Measurements from ENCODE around the gene FAM170B. TPM values are rescaled to one million over a fixed set of nuclear protein-coding genes. Genes with fewer than 3 reads are reported as not detected.

FAM170B gene
- total RNA-seq, 1 donor from 2014 or later, result not detected

GRCh38 chr10:49091450-49092210 lies 42.2 kb downstream of the FAM170B start:
- intact Hi-C loops (cut with DNase I), result no loop called here
- DNase-seq (ENCODE audit: missing footprints), result no peak
- ATAC-seq, result no peak

GRCh38 chr10:49090696-49091380 lies 43.0 kb downstream of the FAM170B start:
- DNase-seq (ENCODE audit: missing footprints) (peak; percentile 57), ATAC-seq (no peak)
- intact Hi-C loops (cut with DNase I), result no loop called here

GRCh38 chr10:49090189-49090575 lies 43.6 kb downstream of the FAM170B start:
- DNase-seq (ENCODE audit: missing footprints), result no peak
- ATAC-seq, result no peak
- intact Hi-C loops (cut with DNase I), result no loop called here

DNA sequence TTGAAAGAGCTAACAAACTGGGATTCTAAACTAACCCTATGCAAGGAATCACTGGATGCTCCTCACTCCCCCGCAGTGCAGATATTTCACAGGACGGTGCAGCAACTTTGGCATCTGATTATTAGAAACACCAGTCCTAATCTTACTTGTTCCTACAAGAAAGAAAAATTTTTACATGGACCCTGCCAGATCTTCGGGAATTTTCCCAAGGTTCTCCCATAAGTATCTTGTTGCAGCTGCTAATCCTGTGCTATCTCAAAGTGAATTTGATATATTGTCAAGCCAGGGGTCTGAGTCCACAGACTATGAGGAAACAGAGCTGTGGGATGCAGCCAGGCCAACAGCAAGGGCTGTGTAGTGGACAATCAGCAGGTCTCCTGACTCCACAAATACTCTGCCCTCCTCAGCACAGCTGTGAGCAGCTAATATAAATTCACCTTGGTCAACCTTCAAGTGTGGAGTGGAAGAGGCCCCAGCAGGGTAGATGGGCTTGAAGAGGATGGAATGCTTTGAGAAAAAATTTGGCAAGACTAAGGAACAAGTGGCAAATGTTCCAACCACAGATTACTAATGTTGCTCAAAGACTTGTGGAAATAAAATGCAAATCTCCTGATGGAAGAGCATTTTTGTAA lies 44.1 kb downstream of the FAM170B start:
- DNase-seq (ENCODE audit: missing footprints) (peak; percentile 55), ATAC-seq (peak; percentile 75)
- intact Hi-C loops (cut with DNase I), result no loop called here

DNA sequence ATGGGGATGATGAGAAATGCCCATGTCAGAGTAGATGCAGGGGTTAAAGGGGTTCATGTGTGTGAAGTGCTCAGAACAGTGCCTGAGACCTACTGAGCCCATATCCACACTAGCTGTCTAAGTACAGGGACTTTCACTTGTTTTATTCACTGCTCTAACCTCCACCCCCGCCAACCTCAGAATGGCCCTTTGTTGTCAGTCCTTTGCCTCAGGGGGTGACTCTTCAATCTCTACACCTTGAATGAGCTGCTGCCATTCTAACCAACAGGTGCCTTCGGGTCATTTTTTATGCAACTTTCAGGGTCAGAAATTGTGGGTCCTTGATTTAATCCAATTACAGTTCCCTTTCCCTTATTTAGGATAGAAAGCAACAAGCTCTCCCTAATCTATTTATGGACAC lies 44.7 kb downstream of the FAM170B start:
- DNase-seq (ENCODE audit: missing footprints), result no peak
- intact Hi-C loops (cut with DNase I), result no loop called here
- ATAC-seq, result no peak

DNA sequence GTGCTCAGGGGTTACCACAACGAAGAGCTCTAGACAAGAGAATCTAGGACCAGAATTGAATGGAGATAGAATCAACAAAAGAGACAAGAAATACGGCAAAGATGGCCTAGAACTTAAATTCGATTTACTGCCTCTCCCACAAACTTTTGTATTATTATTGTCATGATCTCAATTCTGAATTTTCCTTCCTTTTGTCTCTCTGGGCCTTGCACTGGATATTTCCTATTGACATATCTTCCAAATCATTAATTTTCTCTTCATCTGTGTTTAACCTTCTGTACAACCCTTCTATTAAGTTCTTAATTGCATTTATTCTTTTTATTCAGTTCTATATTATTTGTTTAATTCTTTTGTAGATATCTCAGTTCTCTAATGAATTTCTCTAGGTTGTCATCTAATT lies 46.9 kb downstream of the FAM170B start:
- intact Hi-C loops (cut with DNase I), result no loop called here
- no peak for ATAC-seq
- DNase-seq (ENCODE audit: missing footprints), result no peak

GRCh38 chr10:49083261-49083660 lies 50.6 kb downstream of the FAM170B start:
- intact Hi-C loops (cut with DNase I), result no loop called here
- ATAC-seq (peak; percentile 73), DNase-seq (ENCODE audit: missing footprints) (peak; percentile 74)

DNA sequence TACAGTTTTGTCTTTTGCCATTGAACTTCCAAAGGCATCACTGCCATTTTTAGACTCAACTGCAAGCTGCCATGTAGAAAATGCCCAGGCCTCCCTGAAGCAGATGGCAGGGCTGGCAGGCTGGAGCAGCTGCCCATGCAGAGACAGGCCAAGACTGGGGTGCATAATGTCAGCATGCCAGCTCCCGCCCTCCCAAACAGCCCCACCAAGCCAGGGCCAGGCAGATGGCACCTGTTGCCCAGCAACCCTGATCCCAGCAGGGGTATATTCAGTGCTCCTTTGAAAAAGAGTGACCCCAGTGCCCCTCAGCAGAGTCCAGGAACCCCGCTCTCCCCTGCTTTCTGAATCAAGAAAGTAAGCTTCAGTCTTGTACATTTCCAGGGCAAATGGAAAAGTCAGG lies 51.1 kb downstream of the FAM170B start:
- ATAC-seq (peak; percentile 37), DNase-seq (ENCODE audit: missing footprints) (no peak)
- intact Hi-C loops (cut with DNase I), result no loop called here

GRCh38 chr10:49081547-49082275 lies 52.1 kb downstream of the FAM170B start:
- intact Hi-C loops (cut with DNase I), result no loop called here
- ATAC-seq (peak; percentile 66), DNase-seq (ENCODE audit: missing footprints) (no peak)

Other genes with a start within 250 kb of the FAM170B start
- gene LRRC18, start 194.2 kb downstream of the FAM170B start, total RNA-seq, result not detected
- 21.8 TPM for gene VSTM4, start 18.5 kb downstream of the FAM170B start, total RNA-seq
- gene TMEM273, start 54.4 kb upstream of the FAM170B start, total RNA-seq, result 27.9 TPM
- gene C10orf71, start 165.1 kb upstream of the FAM170B start, total RNA-seq, result 108 TPM